Astrocyte of the cerebellum (primary cell): ENCODE measurements around the gene LMF2.

Experiments
- DNase-seq: peaks from one replicate; pipeline ENCODE4 v3.0.0-alpha.2; 2011; ENCODE audit warnings: low read depth
- H3K4me3 ChIP-seq: 2 replicates; pipeline ENCODE4 v1.5.1; 2011; ENCODE audit warnings: mild to moderate bottlenecking, low read depth, low read length, moderate library complexity
- CTCF ChIP-seq: IDR thresholded peaks from 2 replicates; pipeline ENCODE4 v1.5.1; 2012; ENCODE audit warnings: low read length, low read depth, moderate library complexity, mild to moderate bottlenecking; ENCODE audit errors: missing control alignments
- in situ Hi-C: cut with HindIII; loops from 2 replicates; pipeline ENCODE4 v1.10.0; 2017; ENCODE audit warnings: low sequenced_read_pairs

The LMF2 gene

GRCh38 chr22:50456026-50456425, 51.5 kb downstream of the LMF2 start:
- in situ Hi-C loops = no loop called here
- TF ChIP-seq CTCF = no peak
- no peak overlapping the region for H3K4me3 ChIP-seq
- no peak for DNase-seq

GRCh38 chr22:50455201-50455600, 52.3 kb downstream of the LMF2 start:
- in situ Hi-C loops = no loop called here
- no peak overlapping the region for H3K4me3 ChIP-seq
- TF ChIP-seq CTCF = no peak
- no peak for DNase-seq

- H3K4me3 ChIP-seq = no peak overlapping the region
- no peak for TF ChIP-seq CTCF
- DNase-seq = no peak
- in situ Hi-C loops = no loop called here
These were observed 52.9 kb downstream of the LMF2 start for GRCh38 chr22:50454556-50455075.
